Measurements from ENCODE around the gene GPR132.
"Not testable (repeated sequence)": the region's sequence is repeated elsewhere in the genome, so short reads cannot be mapped to it uniquely, and the experiment has no call there.

GPR132 gene

GRCh38 chr14:105067140-105067968 lies 2.1 kb upstream of the GPR132 start:
- no peaks in the 10 kb centered on the region for H3K27me3 ChIP-seq (ENCODE audit: insufficient read depth, low read length)
- peaks cover 27% of the 10 kb centered on the region for H3K4me1 ChIP-seq (ENCODE audit: control insufficient read depth, insufficient read depth, low read length, unreplicated experiment)
- H3K79me2 ChIP-seq (ENCODE audit: control insufficient read depth, insufficient read depth, low read length, unreplicated experiment): no peaks in the 10 kb centered on the region
- H2AFZ ChIP-seq (ENCODE audit: low read length, unreplicated experiment): peak overlapping the region; percentile 83
- H3K36me3 ChIP-seq (ENCODE audit: insufficient read depth, low read length): no peaks in the 10 kb centered on the region
- no peak overlapping the region for H3K4me3 ChIP-seq (ENCODE audit: low read depth, low read length)
- H3K27ac ChIP-seq (ENCODE audit: low read depth, low read length): no peak overlapping the region

DNA sequence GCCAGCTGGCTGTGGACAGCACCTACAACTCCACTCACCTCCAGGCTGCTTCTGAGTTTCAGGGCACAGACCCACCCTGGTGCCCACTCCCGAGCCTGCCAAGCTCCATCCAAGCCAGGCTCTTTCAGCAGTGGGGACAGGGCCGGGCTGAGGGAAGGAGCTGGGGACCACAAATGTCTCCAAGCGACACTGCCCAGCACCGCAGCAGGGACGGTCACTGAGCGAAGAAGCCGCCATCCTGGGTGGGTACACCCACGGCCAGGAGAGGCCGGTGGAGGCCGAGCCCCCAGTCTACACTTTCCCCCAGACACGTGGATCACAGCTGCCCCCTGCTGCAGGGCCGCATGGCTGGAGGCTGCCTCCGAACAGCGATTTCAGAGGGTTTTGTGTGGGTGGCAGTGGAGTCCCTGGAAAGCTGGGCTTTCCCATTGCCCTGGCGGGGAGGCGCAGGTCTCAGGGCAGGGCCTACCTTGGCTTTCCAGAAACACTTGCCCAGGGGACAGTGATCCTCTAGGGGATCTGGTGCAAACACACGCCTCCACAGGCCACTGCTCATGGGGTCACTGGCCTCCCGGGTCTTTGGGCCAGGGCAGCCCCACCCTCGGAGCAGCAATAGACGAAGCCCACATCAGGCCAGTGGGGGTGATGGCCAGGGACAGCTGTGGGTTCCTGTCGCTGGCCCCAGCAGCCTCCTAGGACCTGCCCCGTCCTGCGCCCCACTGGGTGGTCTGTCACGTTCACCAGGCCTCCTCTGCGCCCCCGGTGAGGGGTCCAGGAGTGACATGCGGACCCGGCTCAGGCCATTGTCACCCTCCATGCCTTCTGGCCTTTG lies 1.2 kb upstream of the GPR132 start:
- H3K27ac ChIP-seq (ENCODE audit: low read depth, low read length): no peak overlapping the region
- no peaks in the 10 kb centered on the region for H3K36me3 ChIP-seq (ENCODE audit: insufficient read depth, low read length)
- H3K27me3 ChIP-seq (ENCODE audit: insufficient read depth, low read length): no peaks in the 10 kb centered on the region
- H2AFZ ChIP-seq (ENCODE audit: low read length, unreplicated experiment): no peak overlapping the region
- no peak overlapping the region for H3K4me3 ChIP-seq (ENCODE audit: low read depth, low read length)
- peaks cover 27% of the 10 kb centered on the region for H3K4me1 ChIP-seq (ENCODE audit: control insufficient read depth, insufficient read depth, low read length, unreplicated experiment)
- H3K79me2 ChIP-seq (ENCODE audit: control insufficient read depth, insufficient read depth, low read length, unreplicated experiment): no peaks in the 10 kb centered on the region

GRCh38 chr14:105064721-105065143 lies 498 bp downstream of the GPR132 start:
- Histone ChIP-seq H3K36me3 (ENCODE audit: insufficient read depth, low read length) (no peaks in the 10 kb centered on the region), H3K4me3 (ENCODE audit: low read depth, low read length) (no peak overlapping the region), H3K27me3 (ENCODE audit: insufficient read depth, low read length) (no peaks in the 10 kb centered on the region), H2AFZ (ENCODE audit: low read length, unreplicated experiment) (no peak overlapping the region), H3K79me2 (ENCODE audit: control insufficient read depth, insufficient read depth, low read length, unreplicated experiment) (no peaks in the 10 kb centered on the region), H3K4me1 (ENCODE audit: control insufficient read depth, insufficient read depth, low read length, unreplicated experiment) (peaks cover 18% of the 10 kb centered on the region), H3K27ac (ENCODE audit: low read depth, low read length) (no peak overlapping the region)

DNA sequence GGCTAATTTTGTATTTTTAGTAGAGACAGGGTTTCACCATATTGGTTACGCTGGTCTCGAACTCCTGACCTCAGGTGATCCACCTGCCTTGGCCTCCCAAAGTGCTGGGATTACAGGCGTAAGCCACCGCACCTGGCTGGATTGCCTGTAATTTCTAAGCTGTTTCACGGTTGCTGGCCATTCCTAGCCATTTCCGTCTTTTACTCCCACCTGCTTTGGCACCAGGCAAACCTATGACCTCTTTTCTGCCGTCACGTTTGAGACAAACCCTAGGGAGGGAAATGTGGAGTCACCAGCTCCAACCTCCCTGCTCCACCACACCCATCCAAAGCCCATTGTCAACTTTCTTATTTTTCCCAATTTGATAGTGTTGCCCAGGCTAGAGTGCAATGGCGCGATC lies 1.2 kb downstream of the GPR132 start:
- H3K4me1 ChIP-seq (ENCODE audit: control insufficient read depth, insufficient read depth, low read length, unreplicated experiment): peaks cover 18% of the 10 kb centered on the region
- H3K27me3 ChIP-seq (ENCODE audit: insufficient read depth, low read length): no peaks in the 10 kb centered on the region
- H2AFZ ChIP-seq (ENCODE audit: low read length, unreplicated experiment): no peak overlapping the region
- no peaks in the 10 kb centered on the region for H3K36me3 ChIP-seq (ENCODE audit: insufficient read depth, low read length)
- no peak overlapping the region for H3K4me3 ChIP-seq (ENCODE audit: low read depth, low read length)
- H3K79me2 ChIP-seq (ENCODE audit: control insufficient read depth, insufficient read depth, low read length, unreplicated experiment): no peaks in the 10 kb centered on the region
- no peak overlapping the region for H3K27ac ChIP-seq (ENCODE audit: low read depth, low read length)

DNA sequence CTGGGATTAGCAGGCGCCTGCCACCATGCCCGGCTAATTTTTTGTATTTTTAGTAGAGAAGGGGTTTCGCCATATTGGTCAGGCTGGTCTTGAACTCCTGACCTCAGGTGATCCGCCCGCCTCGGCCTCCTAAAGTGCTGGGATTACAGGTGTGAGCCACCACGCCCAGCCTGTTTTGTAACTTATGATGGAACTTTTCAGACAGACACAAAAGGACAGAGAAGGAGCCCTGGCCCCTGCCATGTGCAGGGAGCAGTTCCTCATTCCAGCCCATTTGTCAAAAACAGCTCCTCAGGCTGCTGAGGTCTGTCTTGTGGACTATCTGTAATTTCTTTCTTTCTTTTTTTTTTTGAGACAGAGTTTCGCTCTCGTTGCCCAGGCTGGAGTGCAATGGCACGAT lies 1.7 kb downstream of the GPR132 start:
- H3K4me3 ChIP-seq (ENCODE audit: low read depth, low read length); H3K79me2 ChIP-seq (ENCODE audit: control insufficient read depth, insufficient read depth, low read length, unreplicated experiment); H2AFZ ChIP-seq (ENCODE audit: low read length, unreplicated experiment); H3K27me3 ChIP-seq (ENCODE audit: insufficient read depth, low read length); H3K36me3 ChIP-seq (ENCODE audit: insufficient read depth, low read length); H3K27ac ChIP-seq (ENCODE audit: low read depth, low read length): not testable (repeated sequence)
- H3K4me1 ChIP-seq (ENCODE audit: control insufficient read depth, insufficient read depth, low read length, unreplicated experiment): peaks cover 18% of the 10 kb centered on the region

- Histone ChIP-seq H3K4me3 (ENCODE audit: low read depth, low read length) (no peak overlapping the region), H3K27me3 (ENCODE audit: insufficient read depth, low read length) (no peaks in the 10 kb centered on the region), H2AFZ (ENCODE audit: low read length, unreplicated experiment) (no peak overlapping the region), H3K4me1 (ENCODE audit: control insufficient read depth, insufficient read depth, low read length, unreplicated experiment) (peaks cover 18% of the 10 kb centered on the region), H3K79me2 (ENCODE audit: control insufficient read depth, insufficient read depth, low read length, unreplicated experiment) (no peaks in the 10 kb centered on the region), H3K27ac (ENCODE audit: low read depth, low read length) (no peak overlapping the region), H3K36me3 (ENCODE audit: insufficient read depth, low read length) (no peaks in the 10 kb centered on the region)
Observed at GRCh38 chr14:105063056-105063455, 2.2 kb downstream of the GPR132 start.

- Histone ChIP-seq H2AFZ (ENCODE audit: low read length, unreplicated experiment) (no peak overlapping the region), H3K4me3 (ENCODE audit: low read depth, low read length) (no peak overlapping the region), H3K36me3 (ENCODE audit: insufficient read depth, low read length) (no peaks in the 10 kb centered on the region), H3K27me3 (ENCODE audit: insufficient read depth, low read length) (no peaks in the 10 kb centered on the region), H3K79me2 (ENCODE audit: control insufficient read depth, insufficient read depth, low read length, unreplicated experiment) (no peaks in the 10 kb centered on the region), H3K27ac (ENCODE audit: low read depth, low read length) (no peak overlapping the region), H3K4me1 (ENCODE audit: control insufficient read depth, insufficient read depth, low read length, unreplicated experiment) (peaks cover 10% of the 10 kb centered on the region)
Observed at GRCh38 chr14:105062048-105062433, 3.2 kb downstream of the GPR132 start.

- H3K4me1 ChIP-seq (ENCODE audit: control insufficient read depth, insufficient read depth, low read length, unreplicated experiment): peaks cover 7% of the 10 kb centered on the region
Observed at GRCh38 chr14:105061428-105062047, 3.7 kb downstream of the GPR132 start.

DNA sequence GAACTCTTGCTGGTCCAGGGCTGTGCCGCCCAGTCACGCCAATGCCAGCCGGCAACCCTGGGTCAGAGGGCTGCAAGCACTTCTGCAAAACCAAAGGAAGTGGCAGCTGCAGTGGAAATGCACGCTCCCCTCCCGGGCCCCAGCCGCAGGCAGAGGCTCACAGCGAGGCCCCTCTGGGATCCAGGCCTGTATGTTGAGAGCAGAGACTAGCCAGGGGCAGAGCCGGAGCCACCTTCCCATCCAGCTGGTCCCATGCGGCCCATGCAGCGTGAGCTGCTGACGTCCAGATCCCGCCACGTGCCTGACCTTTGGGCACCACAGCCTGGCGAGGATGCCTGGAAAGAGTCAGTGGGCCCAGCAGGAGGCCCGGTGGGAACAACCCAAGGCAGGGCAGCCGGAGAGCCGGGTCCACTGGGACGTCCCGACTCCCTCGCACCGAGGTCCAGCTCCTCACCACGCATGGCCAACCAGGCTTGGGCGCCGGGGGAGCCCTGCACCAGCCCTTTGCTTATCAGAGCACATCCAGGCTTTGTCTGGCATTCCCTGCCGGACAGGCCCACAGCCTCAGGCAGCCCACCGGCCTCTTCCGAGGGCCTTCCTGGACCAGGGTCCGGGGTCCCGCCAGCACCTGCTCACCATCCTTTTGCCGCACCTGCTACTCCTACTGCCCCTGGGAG lies 4.3 kb downstream of the GPR132 start:
- no peak overlapping the region for H2AFZ ChIP-seq (ENCODE audit: low read length, unreplicated experiment)
- H3K79me2 ChIP-seq (ENCODE audit: control insufficient read depth, insufficient read depth, low read length, unreplicated experiment): no peaks in the 10 kb centered on the region
- no peak overlapping the region for H3K27ac ChIP-seq (ENCODE audit: low read depth, low read length)
- H3K4me1 ChIP-seq (ENCODE audit: control insufficient read depth, insufficient read depth, low read length, unreplicated experiment): peaks cover 7% of the 10 kb centered on the region
- H3K4me3 ChIP-seq (ENCODE audit: low read depth, low read length): no peak overlapping the region
- H3K36me3 ChIP-seq (ENCODE audit: insufficient read depth, low read length): no peaks in the 10 kb centered on the region
- no peaks in the 10 kb centered on the region; the same call in 1 of the 2 replicates for H3K27me3 ChIP-seq (ENCODE audit: insufficient read depth, low read length)

More at GRCh38 chr14:105061428-105062047, 3.7 kb downstream of the GPR132 start:
- Histone ChIP-seq H2AFZ (ENCODE audit: low read length, unreplicated experiment) (no peak overlapping the region), H3K27me3 (ENCODE audit: insufficient read depth, low read length) (no peaks in the 10 kb centered on the region; the same call in 1 of the 2 replicates), H3K36me3 (ENCODE audit: insufficient read depth, low read length) (no peaks in the 10 kb centered on the region), H3K4me3 (ENCODE audit: low read depth, low read length) (no peak overlapping the region), H3K27ac (ENCODE audit: low read depth, low read length) (no peak overlapping the region), H3K79me2 (ENCODE audit: control insufficient read depth, insufficient read depth, low read length, unreplicated experiment) (no peaks in the 10 kb centered on the region)

GRCh38 chr14:105059925-105060565 lies 5.2 kb downstream of the GPR132 start:
- Histone ChIP-seq H3K36me3 (ENCODE audit: insufficient read depth, low read length) (no peaks in the 10 kb centered on the region), H3K4me3 (ENCODE audit: low read depth, low read length) (no peak overlapping the region), H3K27ac (ENCODE audit: low read depth, low read length) (no peak overlapping the region), H3K79me2 (ENCODE audit: control insufficient read depth, insufficient read depth, low read length, unreplicated experiment) (no peaks in the 10 kb centered on the region), H2AFZ (ENCODE audit: low read length, unreplicated experiment) (no peak overlapping the region), H3K27me3 (ENCODE audit: insufficient read depth, low read length) (no peaks in the 10 kb centered on the region; the same call in 1 of the 2 replicates), H3K4me1 (ENCODE audit: control insufficient read depth, insufficient read depth, low read length, unreplicated experiment) (peaks cover 1% of the 10 kb centered on the region)

Data from ACC112 (cell line).